CD8-positive, alpha-beta memory T cell (primary cell): ENCODE measurements around the gene HMCES. TPM values are rescaled to one million over a fixed set of nuclear protein-coding genes. Genes with fewer than 3 reads are reported as not detected.
A peak's percentile ranks its signal among the peaks of the same experiment; 100 is the strongest.

Experiments used
- CTCF ChIA-PET: fragments of 350-600 bp; sonication (Branson Sonifier 250); formaldehyde crosslinking; loops from one replicate; lab custom pipeline; 2021; ENCODE audit warnings: antibody characterized with exemption; lab: Charles Lee
- POLR2A ChIA-PET: fragments of 350-600 bp; sonication (Branson Sonifier 250); formaldehyde crosslinking; loops from one replicate; lab custom pipeline; 2021; ENCODE audit warnings: antibody characterized with exemption; lab: Charles Lee
- DNase-seq, 5 donors: peaks; one replicate each; pipeline versions ENCODE4 v3.0.0 to v3.0.0-alpha.2; 2020 to 2022; ENCODE audit warnings: mixed read lengths in 1 of 5
- H3K27ac ChIP-seq: one replicate; pipeline ENCODE4 v1.7.0; 2013; ENCODE audit warnings: low read depth, mild to moderate bottlenecking, low read length, moderate library complexity
- H3K27me3 ChIP-seq: 2 replicates; pipeline ENCODE4 v1.7.0; 2013; ENCODE audit warnings: low read length, mild to moderate bottlenecking; ENCODE audit not compliant: insufficient read depth, poor library complexity, severe bottlenecking
- H3K36me3 ChIP-seq: 2 replicates; pipeline ENCODE4 v1.7.0; 2013; ENCODE audit warnings: mild to moderate bottlenecking, low read length, moderate library complexity; ENCODE audit not compliant: insufficient read depth
- H3K4me1 ChIP-seq: 2 replicates; pipeline ENCODE4 v1.7.0; 2013; ENCODE audit warnings: mild to moderate bottlenecking, low read length, moderate library complexity; ENCODE audit not compliant: insufficient read depth
- H3K4me3 ChIP-seq: 2 replicates; pipeline ENCODE4 v1.7.0; 2013; ENCODE audit warnings: mild to moderate bottlenecking, low read length
- H3K9me3 ChIP-seq: 2 replicates; pipeline ENCODE4 v1.7.0; 2013; ENCODE audit warnings: mild to moderate bottlenecking, low read length
- H3K27ac Mint-ChIP-seq, 8 donors: one replicate each; pipeline ENCODE4 v1.8.0; 2020 to 2021; ENCODE audit warnings: mixed read lengths in 8 of 8, mild to moderate bottlenecking in 6 of 8, inconsistent platforms in 3 of 8, moderate library complexity in 3 of 8
- H3K27me3 Mint-ChIP-seq, 2 donors: one replicate each; pipeline ENCODE4 v1.8.0; 2020 to 2021; ENCODE audit warnings: mixed read lengths in 2 of 2, mild to moderate bottlenecking in 1 of 2, moderate library complexity in 1 of 2
- H3K36me3 Mint-ChIP-seq, 3 donors: one replicate each; pipeline ENCODE4 v1.8.0; 2020 to 2021; ENCODE audit warnings: mixed read lengths in 3 of 3, inconsistent platforms in 1 of 3, mild to moderate bottlenecking in 1 of 3
- H3K4me1 Mint-ChIP-seq, 3 donors: one replicate each; pipeline ENCODE4 v1.8.0; 2020 to 2021; ENCODE audit warnings: mixed read lengths in 3 of 3, inconsistent platforms in 1 of 3, mild to moderate bottlenecking in 1 of 3
- H3K4me3 Mint-ChIP-seq, 7 donors: one replicate each; pipeline ENCODE4 v1.8.0; 2020 to 2021; ENCODE audit warnings: mixed read lengths in 7 of 7, mild to moderate bottlenecking in 6 of 7, moderate library complexity in 4 of 7, inconsistent platforms in 2 of 7
- H3K9me3 Mint-ChIP-seq, 5 donors: one replicate each; pipeline ENCODE4 v1.8.0; 2020 to 2022; ENCODE audit warnings: mixed read lengths in 5 of 5, mild to moderate bottlenecking in 3 of 5, moderate library complexity in 2 of 5, inconsistent platforms in 1 of 5
- polyA plus RNA-seq: library from polyadenylated mRNA; unstranded; fragments of 300-500 nt; fragmentation: Illumina TruSeq; gene quantifications from one replicate; pipeline ENCODE4 v1.2.3, GENCODE V29; 2021
- total RNA-seq, 2 experiments: library from RNA; stranded (reverse); gene quantifications; one replicate each; pipeline ENCODE4 v1.2.3, GENCODE V29; 2021

Gene HMCES
- total and polyA plus RNA-seq, 3 experiments from 2014 or later = 64.3 to 97.9 (median 64.6) TPM

GRCh38 chr3:129278966-129279906, 566 bp downstream of the HMCES start:
- DNase-seq = peak; percentile 17 to 71 (median 55)
- peaks cover 12% of the 10 kb centered on the region for H3K36me3 ChIP-seq
- H3K9me3 ChIP-seq = no peaks in the 10 kb centered on the region
- Mint-ChIP-seq H3K4me1 (peaks cover 34 to 56% (median 44%) of the 10 kb centered on the region in 3 donors), H3K36me3 (peaks cover 0 to 62% (median 21%) of the 10 kb centered on the region in 3 donors), H3K27me3 (peaks cover 0 to 3% of the 10 kb centered on the region in 2 donors), H3K9me3 (no peaks in the 10 kb centered on the region), H3K4me3 (peak overlapping the region; percentile 94 to 99 (median 98)), H3K27ac (peak overlapping the region; percentile 96 to 99 (median 98))
- H3K27ac ChIP-seq = peak overlapping the region; percentile 94
- no peaks in the 10 kb centered on the region for H3K27me3 ChIP-seq
- peak overlapping the region; percentile 96 for H3K4me3 ChIP-seq
- H3K4me1 ChIP-seq = peaks cover 27% of the 10 kb centered on the region
- CTCF ChIA-PET = interaction anchor here (0.7 to 2.2 kb wide), 5 partner anchors 28 to 309 kb away, joined by 3 to 9 read pairs (median 6); a partner anchor contains a TSS
- POLR2A ChIA-PET = interaction anchor here (0.6 to 3.5 kb wide), 9 partner anchors 9 to 401 kb away, joined by 3 to 55 read pairs (median 4); partner anchors contain the start of genes CNBP and COPG1

GRCh38 chr3:129280183-129280582, 1.5 kb downstream of the HMCES start:
- peak overlapping the region; percentile 96 for H3K4me3 ChIP-seq
- H3K36me3 ChIP-seq = peaks cover 6% of the 10 kb centered on the region
- H3K4me1 ChIP-seq = peaks cover 27% of the 10 kb centered on the region
- peak overlapping the region; percentile 94 for H3K27ac ChIP-seq
- ChIA-PET CTCF (interaction anchor here (0.8 to 2.2 kb wide), 4 partner anchors 12 to 310 kb away, joined by 3 to 8 read pairs (median 4); a partner anchor contains a TSS), POLR2A (interaction anchor here (0.6 to 3.5 kb wide), 5 partner anchors 14 to 402 kb away, joined by 3 to 55 read pairs (median 4); partner anchors contain the start of gene COPG1)
- H3K9me3 ChIP-seq = no peaks in the 10 kb centered on the region
- Mint-ChIP-seq H3K27ac (peak overlapping the region in 7 of 8 donors; percentile 97 to 99 (median 99)), H3K36me3 (peaks cover 0 to 59% (median 18%) of the 10 kb centered on the region in 3 donors), H3K9me3 (no peaks in the 10 kb centered on the region), H3K4me3 (peak overlapping the region; percentile 94 to 99 (median 98)), H3K4me1 (peaks cover 39 to 64% (median 53%) of the 10 kb centered on the region in 3 donors), H3K27me3 (peaks cover 0 to 3% of the 10 kb centered on the region in 2 donors)
- no peaks in the 10 kb centered on the region for H3K27me3 ChIP-seq
- no peak for DNase-seq

GRCh38 chr3:129281726-129282125, 3.1 kb downstream of the HMCES start:
- H3K4me1 ChIP-seq = peaks cover 27% of the 10 kb centered on the region
- POLR2A ChIA-PET = interaction anchor here (0.5 kb wide), 1 partner anchor 161 kb away, joined by 3 read pairs; no protein-coding TSS in a partner anchor
- H3K36me3 ChIP-seq = no peaks in the 10 kb centered on the region

GRCh38 chr3:129282727-129283327, 4.2 kb downstream of the HMCES start:
- CTCF ChIA-PET = interaction anchor here (1.4 to 2.0 kb wide), 3 partner anchors 33 to 313 kb away, joined by 3 to 10 read pairs (median 5); a partner anchor contains a TSS
- H3K36me3 Mint-ChIP-seq = peaks cover 0 to 55% (median 17%) of the 10 kb centered on the region in 3 donors
- H3K4me1 ChIP-seq = peaks cover 27% of the 10 kb centered on the region

More at GRCh38 chr3:129281726-129282125, 3.1 kb downstream of the HMCES start:
- no peak overlapping the region for H3K27ac ChIP-seq
- CTCF ChIA-PET = no interaction called here
- H3K4me3 Mint-ChIP-seq = peak overlapping the region; percentile 2 to 79 (median 24)
- no peak overlapping the region for H3K4me3 ChIP-seq
- peaks cover 45 to 74% (median 62%) of the 10 kb centered on the region in 3 donors for H3K4me1 Mint-ChIP-seq
- peak overlapping the region in 7 of 8 donors; percentile 24 to 90 (median 89) for H3K27ac Mint-ChIP-seq
- H3K27me3 Mint-ChIP-seq = peaks cover 0 to 3% of the 10 kb centered on the region in 2 donors
- no peaks in the 10 kb centered on the region for H3K27me3 ChIP-seq
- H3K9me3 Mint-ChIP-seq = no peaks in the 10 kb centered on the region
- H3K9me3 ChIP-seq = no peaks in the 10 kb centered on the region
- DNase-seq = no peak
- H3K36me3 Mint-ChIP-seq = peaks cover 0 to 54% (median 23%) of the 10 kb centered on the region in 3 donors

GRCh38 chr3:129286081-129286480, 7.4 kb downstream of the HMCES start:
- H3K9me3 Mint-ChIP-seq = no peaks in the 10 kb centered on the region
- H3K4me3 Mint-ChIP-seq = no peak overlapping the region
- peak overlapping the region in 4 of 8 donors; percentile 10 to 80 (median 63) for H3K27ac Mint-ChIP-seq
- POLR2A ChIA-PET = no interaction called here
- H3K4me1 Mint-ChIP-seq = peaks cover 30 to 49% (median 47%) of the 10 kb centered on the region in 3 donors
- H3K27me3 Mint-ChIP-seq = no peaks in the 10 kb centered on the region
- Histone ChIP-seq H3K27ac (no peak overlapping the region), H3K4me1 (peaks cover 21% of the 10 kb centered on the region), H3K4me3 (no peak overlapping the region), H3K9me3 (no peaks in the 10 kb centered on the region), H3K36me3 (peaks cover 18% of the 10 kb centered on the region), H3K27me3 (no peaks in the 10 kb centered on the region)
- CTCF ChIA-PET = no interaction called here
- peaks cover 0 to 65% (median 21%) of the 10 kb centered on the region in 3 donors for H3K36me3 Mint-ChIP-seq
- DNase-seq = no peak

More at GRCh38 chr3:129282727-129283327, 4.2 kb downstream of the HMCES start:
- no peaks in the 10 kb centered on the region for H3K27me3 ChIP-seq
- peaks cover 46 to 71% (median 67%) of the 10 kb centered on the region in 3 donors for H3K4me1 Mint-ChIP-seq
- H3K36me3 ChIP-seq = no peaks in the 10 kb centered on the region
- peak overlapping the region; percentile 46 to 90 (median 84) for H3K27ac Mint-ChIP-seq
- H3K9me3 Mint-ChIP-seq = no peaks in the 10 kb centered on the region
- H3K4me3 ChIP-seq = no peak overlapping the region
- H3K27ac ChIP-seq = no peak overlapping the region
- H3K9me3 ChIP-seq = no peaks in the 10 kb centered on the region
- peak overlapping the region; percentile 13 to 68 (median 52) for H3K4me3 Mint-ChIP-seq
- H3K27me3 Mint-ChIP-seq = peaks cover 0 to 3% of the 10 kb centered on the region in 2 donors
- POLR2A ChIA-PET = interaction anchor here (1.4 kb wide), 1 partner anchor 33 kb away, joined by 6 read pairs; a partner anchor contains a TSS
- peak in 1 of 5 donors; percentile 24 for DNase-seq

- no peak for DNase-seq
- Histone ChIP-seq H3K27ac (no peak overlapping the region), H3K4me1 (peaks cover 1% of the 10 kb centered on the region), H3K27me3 (no peaks in the 10 kb centered on the region), H3K4me3 (no peak overlapping the region), H3K36me3 (peaks cover 25% of the 10 kb centered on the region), H3K9me3 (no peaks in the 10 kb centered on the region)
- CTCF ChIA-PET = interaction anchor here (1.6 kb wide), 1 partner anchor 26 kb away, joined by 3 read pairs; no protein-coding TSS in a partner anchor
- Mint-ChIP-seq H3K27me3 (no peaks in the 10 kb centered on the region), H3K4me3 (no peak overlapping the region), H3K9me3 (no peaks in the 10 kb centered on the region), H3K36me3 (peaks cover 6 to 74% (median 24%) of the 10 kb centered on the region in 3 donors), H3K4me1 (peaks cover 17 to 40% (median 33%) of the 10 kb centered on the region in 3 donors), H3K27ac (peak overlapping the region in 2 of 8 donors; percentile 44 to 85)
- POLR2A ChIA-PET = interaction anchor here (0.6 to 1.8 kb wide), 2 partner anchors 10 to 28 kb away, joined by 6 read pairs; partner anchors contain the start of gene HMCES
These were observed 9.8 kb downstream of the HMCES start for GRCh38 chr3:129288446-129288845.
